SU-DHL-6 (cell line): ENCODE data around the gene SH3RF1.

Experiments used
- H2AFZ ChIP-seq: fragments of 200-600 bp; sonication (generic); 2 replicates; pipeline ENCODE4 v1.6.1; 2014; ENCODE audit warnings: low read depth, mild to moderate bottlenecking, moderate library complexity, mixed read lengths, antibody characterized with exemption, low read length; ENCODE audit not compliant: severe bottlenecking
- H3F3A ChIP-seq: fragments of 200-600 bp; shearing (Covaris generic); 2 replicates; pipeline ENCODE4 v1.6.0; 2016; ENCODE audit warnings: antibody characterized with exemption, mild to moderate bottlenecking; ENCODE audit not compliant: insufficient read depth
- H3K27ac ChIP-seq: fragments of 200-600 bp; sonication (generic); 2 replicates; pipeline ENCODE4 v1.5.1; 2016; ENCODE audit warnings: low read depth, mild to moderate bottlenecking, low read length, moderate library complexity, mixed read lengths
- H3K27me3 ChIP-seq: fragments of 200-600 bp; sonication (generic), shearing (Covaris generic); 2 replicates; pipeline ENCODE4 v1.6.0; 2014; ENCODE audit warnings: mild to moderate bottlenecking, low read length
- H3K36me3 ChIP-seq: fragments of 200-600 bp; sonication (generic); 2 replicates; pipeline ENCODE4 v1.6.1; 2014; ENCODE audit warnings: mild to moderate bottlenecking, low read length, mixed read lengths
- H3K4me2 ChIP-seq: fragments of 300-600, 200-600 bp; shearing (Covaris generic), sonication (generic); 2 replicates; pipeline ENCODE4 v1.6.0; 2014; ENCODE audit warnings: low read length, low read depth, mild to moderate bottlenecking; ENCODE audit not compliant: poor library complexity, severe bottlenecking
- H3K4me3 ChIP-seq: fragments of 200-600 bp; sonication (generic); 2 replicates; pipeline ENCODE4 v1.5.1; 2014; ENCODE audit warnings: antibody characterized with exemption, low read length, mild to moderate bottlenecking, mixed read lengths; ENCODE audit not compliant: insufficient read depth, poor library complexity, severe bottlenecking
- H3K79me2 ChIP-seq: fragments of 200-600 bp; sonication (generic); 2 replicates; pipeline ENCODE4 v1.6.1; 2014; ENCODE audit warnings: mild to moderate bottlenecking, low read length, moderate library complexity; ENCODE audit not compliant: insufficient read depth
- H3K9ac ChIP-seq: fragments of 200-600 bp; sonication (generic); 2 replicates; pipeline ENCODE4 v1.7.0; 2014; ENCODE audit warnings: mild to moderate bottlenecking, low read length
- H3K9me2 ChIP-seq: fragments of 200-600 bp; sonication (generic); replicated peaks from 2 replicates; pipeline ENCODE4 v1.6.1; 2014; ENCODE audit warnings: low read length; ENCODE audit not compliant: insufficient read depth
- H3K9me3 ChIP-seq: fragments of 200-600 bp; sonication (generic); 2 replicates; pipeline ENCODE4 v1.6.1; 2014; ENCODE audit warnings: low read length, mixed read lengths; ENCODE audit not compliant: insufficient read depth
- H4K20me1 ChIP-seq: fragments of 200-600 bp; sonication (generic); 2 replicates; pipeline ENCODE4 v1.6.1; 2014; ENCODE audit warnings: low read depth, mild to moderate bottlenecking, antibody characterized with exemption, low read length, moderate library complexity, mixed read lengths
- EZH2phosphoT487 ChIP-seq: fragments of 200-600 bp; sonication (generic), shearing (Covaris generic); conservative IDR thresholded peaks from 2 replicates; pipeline ENCODE4 v1.6.1; 2018; ENCODE audit warnings: mild to moderate bottlenecking, antibody characterized with exemption, low read length, moderate library complexity, mixed read lengths
- TF ChIP-seq, protein P1 (sequence below): fragments of 200-600 bp; sonication (generic); IDR thresholded peaks from one replicate; pipeline ENCODE4 v1.5.1; 2017; ENCODE audit warnings: antibody characterized with exemption, mild to moderate bottlenecking, low read length, moderate library complexity; ENCODE audit not compliant: insufficient read depth, poor library complexity, severe bottlenecking

SH3RF1 gene

DNA sequence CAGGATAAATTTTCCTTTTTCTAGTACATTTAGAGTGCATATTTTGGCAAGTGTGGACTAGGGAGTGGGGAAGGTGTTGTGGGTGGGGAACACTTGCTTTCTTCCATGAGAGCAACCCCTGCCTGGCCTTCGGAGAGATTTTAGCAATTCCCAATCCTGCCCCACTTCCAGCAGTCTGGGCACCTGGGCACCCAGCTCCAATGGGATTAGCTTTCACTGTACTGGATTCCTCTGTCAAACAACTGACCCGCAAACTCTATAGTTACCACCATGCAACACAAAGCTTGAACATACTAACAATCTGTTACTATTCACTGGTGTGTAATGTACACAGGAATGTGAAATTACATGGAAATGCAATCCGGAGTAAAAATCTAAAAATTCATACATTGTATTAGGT, 50.3 kb downstream of the SH3RF1 start:
- Histone ChIP-seq H3F3A (no peaks in the 10 kb centered on the region), H3K27me3 (no peaks in the 10 kb centered on the region), H3K9ac (no peak overlapping the region), H3K9me3 (no peaks in the 10 kb centered on the region), H3K27ac (no peak overlapping the region), H3K4me3 (no peak overlapping the region), H3K79me2 (no peaks in the 10 kb centered on the region), H3K4me2 (no peak overlapping the region), H3K9me2 (no peaks in the 10 kb centered on the region), H2AFZ (no peak overlapping the region), H4K20me1 (no peaks in the 10 kb centered on the region), H3K36me3 (no peaks in the 10 kb centered on the region)
- TF ChIP-seq EZH2phosphoT487 = no peak
- TF ChIP-seq, protein P1, sequence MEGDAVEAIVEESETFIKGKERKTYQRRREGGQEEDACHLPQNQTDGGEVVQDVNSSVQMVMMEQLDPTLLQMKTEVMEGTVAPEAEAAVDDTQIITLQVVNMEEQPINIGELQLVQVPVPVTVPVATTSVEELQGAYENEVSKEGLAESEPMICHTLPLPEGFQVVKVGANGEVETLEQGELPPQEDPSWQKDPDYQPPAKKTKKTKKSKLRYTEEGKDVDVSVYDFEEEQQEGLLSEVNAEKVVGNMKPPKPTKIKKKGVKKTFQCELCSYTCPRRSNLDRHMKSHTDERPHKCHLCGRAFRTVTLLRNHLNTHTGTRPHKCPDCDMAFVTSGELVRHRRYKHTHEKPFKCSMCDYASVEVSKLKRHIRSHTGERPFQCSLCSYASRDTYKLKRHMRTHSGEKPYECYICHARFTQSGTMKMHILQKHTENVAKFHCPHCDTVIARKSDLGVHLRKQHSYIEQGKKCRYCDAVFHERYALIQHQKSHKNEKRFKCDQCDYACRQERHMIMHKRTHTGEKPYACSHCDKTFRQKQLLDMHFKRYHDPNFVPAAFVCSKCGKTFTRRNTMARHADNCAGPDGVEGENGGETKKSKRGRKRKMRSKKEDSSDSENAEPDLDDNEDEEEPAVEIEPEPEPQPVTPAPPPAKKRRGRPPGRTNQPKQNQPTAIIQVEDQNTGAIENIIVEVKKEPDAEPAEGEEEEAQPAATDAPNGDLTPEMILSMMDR = no peak

DNA sequence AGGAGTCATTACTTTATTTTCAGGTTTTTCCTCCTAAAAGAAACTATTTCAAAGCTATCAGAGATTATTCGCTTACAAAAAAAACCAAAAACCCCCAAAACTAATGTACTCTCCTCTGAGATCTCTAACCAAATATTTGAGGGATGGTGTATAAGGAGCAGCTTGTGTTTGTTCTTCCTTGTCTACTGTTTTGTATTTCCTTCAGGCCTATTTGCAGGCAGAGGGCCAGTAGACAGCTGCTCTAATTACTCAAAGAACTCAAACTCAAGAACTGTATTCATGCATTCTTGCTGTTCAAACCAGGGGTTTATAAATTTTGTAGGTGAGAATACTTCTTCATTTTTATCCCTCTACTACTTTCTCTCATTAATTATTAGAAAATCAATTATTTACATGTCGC, 51.3 kb downstream of the SH3RF1 start:
- Histone ChIP-seq H3F3A (no peaks in the 10 kb centered on the region), H3K27ac (no peak overlapping the region), H3K4me3 (no peak overlapping the region), H3K9me2 (no peaks in the 10 kb centered on the region), H2AFZ (no peak overlapping the region), H3K4me2 (no peak overlapping the region), H3K36me3 (no peaks in the 10 kb centered on the region), H3K9me3 (no peaks in the 10 kb centered on the region), H3K27me3 (no peaks in the 10 kb centered on the region), H4K20me1 (no peaks in the 10 kb centered on the region), H3K9ac (no peak overlapping the region), H3K79me2 (no peaks in the 10 kb centered on the region)
- TF ChIP-seq EZH2phosphoT487 = no peak

DNA sequence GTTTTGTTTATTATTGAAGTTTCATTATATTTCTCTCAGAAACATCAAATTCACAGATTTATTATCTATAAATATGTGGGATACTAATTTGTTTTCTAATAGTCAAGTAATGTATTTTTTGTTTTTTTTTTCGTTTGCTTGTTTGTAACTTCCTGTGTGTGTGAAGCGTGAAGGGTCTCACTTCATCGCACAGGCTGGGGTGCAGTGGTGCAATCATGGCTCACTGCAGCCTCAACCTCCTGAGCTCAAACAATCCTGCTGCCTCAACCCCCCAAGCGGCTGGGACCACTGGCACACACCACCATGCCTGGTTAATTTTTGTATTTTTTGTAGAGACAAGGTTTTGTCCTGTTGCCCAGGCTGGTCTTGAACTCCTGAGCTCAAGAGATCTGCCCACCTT, 55.1 kb downstream of the SH3RF1 start:
- Histone ChIP-seq H2AFZ (no peak overlapping the region), H3K9me2 (no peaks in the 10 kb centered on the region), H3K4me3 (no peak overlapping the region), H3K36me3 (no peaks in the 10 kb centered on the region), H3K4me2 (peak overlapping the region; percentile 3), H3K9ac (no peak overlapping the region), H3K27ac (no peak overlapping the region), H3F3A (no peaks in the 10 kb centered on the region), H3K27me3 (no peaks in the 10 kb centered on the region), H4K20me1 (no peaks in the 10 kb centered on the region), H3K9me3 (no peaks in the 10 kb centered on the region), H3K79me2 (no peaks in the 10 kb centered on the region)
- TF ChIP-seq, protein P1 = no peak
- no peak for TF ChIP-seq EZH2phosphoT487

DNA sequence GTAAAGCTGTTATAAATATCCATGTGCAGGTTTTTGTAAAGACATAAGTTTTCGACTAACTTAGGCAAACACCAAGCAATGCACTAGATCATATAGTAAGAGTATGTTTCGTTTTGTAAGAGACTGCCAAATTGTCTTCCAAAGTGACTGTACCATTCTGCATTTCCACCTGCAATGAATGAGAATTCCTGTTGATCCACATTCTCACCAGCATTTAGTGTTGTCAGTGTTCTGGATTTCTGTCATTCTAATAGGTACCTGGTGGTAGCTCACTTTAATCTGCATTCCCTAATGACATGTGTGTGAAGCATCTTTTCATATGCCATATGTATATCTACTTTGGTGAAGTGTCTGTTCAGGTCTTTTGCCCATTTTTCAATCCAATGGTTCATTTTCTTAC, 57.8 kb downstream of the SH3RF1 start:
- Histone ChIP-seq H3K9me3 (no peaks in the 10 kb centered on the region), H3F3A (no peaks in the 10 kb centered on the region), H2AFZ (no peak overlapping the region), H3K4me3 (no peak overlapping the region), H3K27me3 (no peaks in the 10 kb centered on the region), H3K9me2 (no peaks in the 10 kb centered on the region), H3K9ac (no peak overlapping the region), H3K79me2 (no peaks in the 10 kb centered on the region), H3K36me3 (no peaks in the 10 kb centered on the region), H4K20me1 (no peaks in the 10 kb centered on the region), H3K27ac (no peak overlapping the region), H3K4me2 (no peak overlapping the region)
- TF ChIP-seq, protein P1 = no peak
- no peak for TF ChIP-seq EZH2phosphoT487
